Upper lobe of left lung (tissue), 4 donors: ENCODE results near the gene IFT25.

Experiments used
- CTCF ChIP-seq, 6 experiments: fragments of 450-650 bp in 4 of 6; fragments of 200-600 bp in 2 of 6; sonication (generic) in 2 of 6; IDR thresholded peaks; one replicate each; pipeline ENCODE4 v1.5.1; 2016 to 2019; ENCODE audit warnings: antibody characterized with exemption in 6 of 6
- EP300 ChIP-seq, 4 donors: sonication (generic); formaldehyde crosslinking; IDR thresholded peaks; one replicate each; pipeline ENCODE4 v1.5.1; 2017; ENCODE audit warnings: antibody characterized with exemption in 4 of 4, control low read depth in 2 of 4
- POLR2A ChIP-seq, 4 donors: fragments of 450-650 bp; IDR thresholded peaks; one replicate each; pipeline ENCODE4 v1.5.1; 2016 to 2017; ENCODE audit warnings: antibody characterized with exemption in 4 of 4, mild to moderate bottlenecking in 2 of 4
- POLR2AphosphoS5 ChIP-seq, 2 donors: sonication (generic); formaldehyde crosslinking; IDR thresholded peaks; one replicate each; pipeline ENCODE4 v1.5.1; 2017; ENCODE audit warnings: antibody characterized with exemption in 2 of 2

GRCh38 chr1:53899206-53899628, 46.3 kb downstream of the IFT25 start:
- no peak for TF ChIP-seq CTCF (IDR thresholded peaks at IDR 0.05)
- TF ChIP-seq EP300 (IDR thresholded peaks at IDR 0.05): no peak
- no peak for TF ChIP-seq POLR2A (IDR thresholded peaks at IDR 0.05)
- TF ChIP-seq POLR2AphosphoS5 (IDR thresholded peaks at IDR 0.05): no peak
